Stimulated activated CD4-positive, alpha-beta T cell treated with anti-CD3 and anti-CD28 coated beads, Interleukin-1b, Interleukin-23, amount 100 ng/mL, for 48 hours (primary cell): Measurements from ENCODE around the gene CFAP70.
A peak's percentile ranks its signal among the peaks of the same experiment; 100 is the strongest.
"Not testable (repeated sequence)": the region's sequence is repeated elsewhere in the genome, so short reads cannot be mapped to it uniquely, and the experiment has no call there.

Source experiments
- DNase-seq: peaks from one replicate; pipeline ENCODE4 v3.0.0-alpha.2; 2020

The CFAP70 gene

DNA sequence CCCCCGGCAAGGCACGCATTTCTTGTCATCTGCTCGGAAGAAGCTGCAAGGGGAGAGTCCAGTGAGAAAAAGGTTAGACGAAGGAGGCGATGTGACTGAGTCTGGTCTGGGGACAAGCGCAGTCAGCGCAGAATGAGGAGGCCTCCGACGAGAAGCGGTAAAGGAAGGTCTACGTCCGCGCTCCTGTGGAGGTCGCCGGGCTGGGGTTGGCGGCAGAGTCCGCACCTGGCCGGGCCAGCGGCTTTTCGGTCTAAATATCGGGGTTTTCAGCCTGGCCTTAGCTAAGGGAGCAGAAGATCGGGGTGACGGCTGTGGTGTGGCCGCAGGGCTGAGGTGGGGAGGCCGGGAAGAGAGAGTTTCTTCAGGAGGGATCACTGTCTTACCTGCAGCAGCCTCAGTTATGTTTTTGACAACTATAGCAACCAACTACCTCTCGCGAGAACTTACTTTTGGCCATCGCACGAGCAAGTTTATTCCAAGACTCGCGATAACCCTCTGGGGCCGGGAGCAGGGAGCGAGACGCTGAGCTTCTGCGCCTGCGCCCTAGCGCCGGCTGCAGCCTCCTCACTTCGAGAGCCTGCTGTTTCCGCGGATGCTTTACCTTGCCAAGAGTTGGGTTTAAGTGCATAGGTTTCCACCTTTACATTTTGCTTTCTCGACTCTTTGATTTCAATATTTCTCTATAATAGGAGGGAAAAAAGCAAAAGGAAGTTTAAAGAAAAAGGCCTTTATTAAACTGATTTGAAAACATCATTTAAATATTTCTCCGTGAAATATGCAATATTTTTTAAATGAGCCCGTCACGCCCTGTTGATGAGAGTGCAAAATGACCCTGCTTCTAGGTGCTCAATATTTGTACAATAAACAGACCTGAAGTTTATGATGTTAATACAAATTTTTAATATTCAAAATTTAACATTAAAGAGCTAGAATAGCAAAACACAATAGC, at the start of gene CFAP70:
Gene CFAP70, minus strand, starts transcription at position 534 of the 949 bp plus-strand sequence. CDS start 4,068 bp downstream, outside the sequence.
- DNase-seq: peak; percentile 95

DNA sequence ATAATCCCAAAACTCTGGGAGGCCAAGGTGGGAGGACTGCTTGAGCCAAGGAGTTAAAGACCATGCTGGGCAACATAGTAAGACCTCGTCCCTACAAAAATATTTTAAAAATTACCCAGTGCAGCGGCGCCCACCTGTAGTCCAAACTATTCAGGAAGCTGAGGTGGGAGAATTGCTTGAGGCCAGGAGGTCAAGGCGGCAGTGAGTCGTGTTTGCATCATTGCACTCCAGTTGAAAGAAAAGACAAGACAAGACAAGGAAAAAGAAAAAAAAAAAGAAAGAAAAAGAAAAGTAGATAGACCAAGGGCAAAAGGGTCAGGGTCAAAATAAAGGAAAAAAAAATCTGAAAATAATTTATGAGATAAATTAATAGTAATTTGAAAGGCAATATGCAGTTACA, 49.4 kb upstream of the CFAP70 start:
- no peak for DNase-seq

DNA sequence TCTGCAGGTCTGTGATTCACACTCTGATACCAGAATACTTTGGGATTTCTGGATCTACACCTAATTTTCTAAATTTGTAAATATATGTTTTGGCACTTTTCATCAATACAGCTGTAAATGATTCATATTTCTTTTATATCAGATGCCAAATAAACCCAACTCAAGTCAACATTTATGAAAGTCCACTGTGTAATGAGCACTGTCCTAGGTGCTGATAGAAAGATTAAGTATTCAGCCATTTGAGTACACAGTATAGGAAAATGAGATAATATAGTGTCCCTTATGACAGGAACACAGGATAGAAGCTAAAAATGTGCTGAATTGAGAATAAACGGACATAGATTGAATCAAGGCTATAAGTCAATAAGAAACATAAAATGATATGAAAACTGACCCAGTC, 48.8 kb upstream of the CFAP70 start:
- no peak for DNase-seq

DNA sequence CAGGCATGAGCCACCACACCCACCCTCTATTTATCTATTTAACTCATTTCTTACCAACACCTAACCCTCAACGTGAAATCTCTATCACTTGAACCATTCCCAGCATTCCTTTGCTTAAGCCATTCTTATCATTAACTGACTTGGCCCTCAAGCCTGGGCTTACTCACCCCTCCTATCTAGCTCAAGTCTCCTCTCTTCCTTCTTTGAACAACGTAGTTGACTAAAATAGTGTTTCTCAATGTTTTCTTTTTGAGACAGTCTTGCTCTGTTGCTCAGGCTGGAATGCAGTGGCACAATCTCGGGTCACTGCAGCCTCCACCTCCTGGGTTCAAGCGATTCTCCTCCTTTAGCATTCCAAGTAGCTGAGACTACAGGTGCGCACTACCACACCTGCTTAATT, 48.2 kb upstream of the CFAP70 start:
- DNase-seq: no peak

DNA sequence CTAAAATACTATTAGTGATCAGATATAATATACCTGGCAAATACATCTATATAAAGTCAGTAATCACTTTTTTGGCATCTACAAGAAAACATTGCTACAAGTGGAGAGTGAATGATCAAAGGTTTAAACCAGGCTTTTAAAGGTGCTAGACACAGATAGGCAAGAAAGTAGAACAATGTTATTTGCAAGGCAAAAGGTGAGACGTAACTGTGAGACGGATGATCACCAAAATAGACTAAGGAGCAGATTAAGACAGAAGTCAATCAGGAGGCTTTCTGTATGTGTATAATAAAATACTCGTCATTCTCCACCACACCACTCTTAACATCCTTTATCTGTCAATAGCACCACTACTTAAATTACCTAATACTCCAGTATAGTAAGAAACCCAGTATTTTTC, 46.9 kb upstream of the CFAP70 start:
- DNase-seq: no peak

DNA sequence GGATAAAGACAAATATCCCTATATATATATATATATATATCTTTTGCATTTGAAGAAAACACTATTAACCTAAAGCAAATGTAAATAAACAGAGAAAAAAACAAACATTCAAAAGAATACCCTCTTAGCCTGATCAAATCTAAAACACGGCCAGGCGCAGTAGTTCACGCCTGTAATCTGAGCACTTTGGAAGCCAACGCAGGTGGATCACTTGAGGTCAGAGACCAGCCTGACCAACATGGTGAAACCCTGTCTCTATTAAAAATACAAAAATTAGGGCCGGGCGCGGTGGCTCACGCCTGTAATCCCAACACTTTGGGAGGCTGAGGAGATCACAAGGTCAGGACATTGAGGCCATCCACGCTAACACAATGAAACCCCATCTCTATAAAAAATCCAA, 46.0 kb upstream of the CFAP70 start:
- no peak for DNase-seq

DNA sequence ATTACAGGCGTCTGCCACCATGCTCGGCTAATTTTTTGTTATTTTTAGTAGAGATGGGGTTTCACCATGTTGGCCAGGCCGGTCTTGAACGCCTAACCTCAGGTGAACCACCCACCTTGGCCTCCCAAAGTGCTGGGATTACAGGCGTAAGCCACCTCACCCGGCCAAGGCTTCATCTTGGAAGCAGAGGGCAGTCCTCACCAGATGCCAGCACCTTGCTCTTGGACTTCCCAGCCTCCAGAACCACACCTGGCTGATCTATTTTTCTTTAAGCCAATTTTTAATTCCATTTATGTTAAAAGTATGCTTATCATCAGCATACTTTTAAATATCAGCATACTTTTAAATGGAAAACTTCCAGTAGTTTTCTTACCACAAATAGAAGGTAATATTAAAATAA, 43.0 kb upstream of the CFAP70 start:
- no peak for DNase-seq

DNA sequence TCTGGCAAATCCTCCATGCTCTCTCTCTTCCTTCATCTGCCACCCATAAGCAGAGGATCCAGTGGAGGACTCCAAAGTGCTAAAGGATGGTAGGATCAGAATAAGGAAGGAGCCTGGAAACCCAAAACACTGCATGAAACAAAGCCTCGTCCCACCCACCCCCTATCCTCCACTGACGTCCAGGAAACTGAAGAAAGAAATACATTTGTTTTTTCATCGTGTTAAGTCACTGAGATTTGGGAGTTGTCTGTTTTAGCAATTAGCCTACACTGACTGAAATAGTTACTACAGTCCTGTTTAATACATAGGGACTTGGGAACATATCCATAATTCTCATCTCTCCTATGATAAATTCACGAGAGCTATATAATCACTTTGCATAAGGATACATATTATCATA, 40.4 kb upstream of the CFAP70 start:
- no peak for DNase-seq

DNA sequence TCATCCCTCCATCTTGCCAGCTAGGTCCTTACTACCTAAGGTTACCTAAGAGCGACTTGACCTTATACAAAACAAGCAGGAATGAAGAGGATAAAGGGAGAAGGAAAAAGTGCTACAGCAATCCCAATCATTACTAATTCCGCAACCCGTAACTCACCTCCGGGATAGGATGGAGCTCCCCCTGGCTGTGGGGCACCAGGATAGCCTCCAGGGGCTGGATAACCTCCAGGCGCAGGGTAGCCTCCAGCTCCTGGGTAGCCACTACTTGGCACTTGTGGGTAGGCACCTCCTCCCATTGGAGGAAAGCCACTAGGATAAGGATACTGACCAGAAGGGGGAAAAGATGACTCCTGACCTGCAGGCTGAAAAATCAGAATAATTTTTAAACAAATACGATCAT, 39.4 kb upstream of the CFAP70 start:
- DNase-seq: no peak

DNA sequence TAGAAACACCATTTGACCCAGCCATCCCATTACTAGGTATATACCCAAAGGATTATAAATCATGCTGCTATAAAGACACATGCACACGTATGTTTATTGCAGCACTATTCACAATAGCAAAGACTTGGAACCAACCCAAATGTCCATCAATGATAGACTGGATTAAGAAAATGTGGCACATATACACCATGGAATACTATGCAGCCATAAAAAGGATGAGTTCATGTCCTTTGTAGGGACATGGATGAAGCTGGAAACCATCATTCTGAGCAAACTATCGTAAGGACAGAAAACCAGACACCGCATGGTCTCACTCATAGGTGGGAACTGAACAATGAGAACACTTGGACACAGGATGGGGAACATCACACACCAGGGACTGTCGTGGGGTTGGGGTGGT, 35.7 kb upstream of the CFAP70 start:
- DNase-seq: not testable (repeated sequence)

DNA sequence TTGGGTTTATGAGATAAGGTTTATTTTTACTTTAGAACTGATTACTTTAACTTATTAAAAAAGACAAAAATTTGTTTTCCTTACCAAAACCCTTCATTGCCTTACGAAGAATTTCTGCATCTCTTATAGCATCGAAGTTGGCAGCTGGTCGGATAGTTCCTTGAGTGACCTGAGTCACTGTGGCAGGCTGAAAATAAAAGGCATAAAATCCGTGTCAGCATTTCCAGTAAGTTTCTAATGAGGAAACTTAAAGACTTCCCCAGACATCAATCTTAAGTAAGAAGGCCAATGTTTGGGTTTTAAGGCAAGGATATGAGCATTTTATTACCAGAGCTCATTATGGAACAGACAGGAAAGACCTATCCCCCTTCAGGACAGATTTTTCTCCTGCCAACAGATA, 29.6 kb upstream of the CFAP70 start:
- no peak for DNase-seq

DNA sequence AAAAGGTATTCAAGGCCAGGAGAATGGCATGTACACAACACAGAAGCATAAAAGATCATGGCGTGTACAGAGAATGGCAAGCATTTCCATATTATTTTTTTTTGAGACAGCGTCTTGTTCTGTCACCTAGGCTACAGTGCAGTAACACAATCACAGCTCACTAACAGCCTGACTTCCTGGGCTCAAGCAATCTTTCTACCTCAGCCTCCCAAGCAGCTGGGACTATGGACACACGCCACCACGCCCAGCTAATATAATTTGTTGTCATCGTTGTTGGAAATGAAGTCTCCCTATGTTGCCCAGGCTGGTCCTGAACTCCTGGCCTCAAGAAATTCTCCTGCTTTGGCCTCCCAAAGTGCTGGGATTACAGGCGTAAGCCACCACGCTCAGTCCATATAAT, 27.9 kb upstream of the CFAP70 start:
- DNase-seq: no peak

DNA sequence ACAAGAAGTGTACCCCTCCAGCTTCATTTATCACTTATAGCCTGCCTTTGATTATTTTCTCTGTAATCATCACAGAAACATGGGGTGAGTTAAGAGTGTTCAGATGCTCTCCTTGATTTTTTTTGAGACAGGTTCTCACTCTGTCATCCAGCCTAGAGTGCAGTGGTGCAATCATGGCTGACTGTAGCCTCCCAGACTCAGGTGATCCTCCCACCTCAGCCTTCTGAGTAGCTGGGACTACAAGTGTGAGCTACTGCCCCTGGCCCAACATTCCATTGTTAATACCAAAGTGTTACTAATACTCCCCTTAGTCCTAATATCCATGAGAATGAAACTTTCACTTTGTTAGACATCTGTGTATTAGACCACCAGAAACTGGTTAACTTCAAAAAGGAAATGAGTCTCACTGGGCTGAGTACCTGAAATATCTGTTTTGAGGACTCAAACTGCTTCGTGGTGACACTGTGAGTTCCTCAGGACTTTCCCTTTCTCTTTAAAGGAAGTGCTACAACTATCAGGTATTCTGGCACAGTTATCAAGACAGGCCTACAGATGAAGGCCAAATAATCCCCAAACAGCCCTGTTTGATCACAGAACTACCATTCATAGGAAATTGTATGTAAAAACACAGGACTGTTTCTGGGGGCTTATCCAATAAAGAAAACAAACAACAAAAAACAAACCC, 20.5 kb upstream of the CFAP70 start:
- no peak for DNase-seq

DNA sequence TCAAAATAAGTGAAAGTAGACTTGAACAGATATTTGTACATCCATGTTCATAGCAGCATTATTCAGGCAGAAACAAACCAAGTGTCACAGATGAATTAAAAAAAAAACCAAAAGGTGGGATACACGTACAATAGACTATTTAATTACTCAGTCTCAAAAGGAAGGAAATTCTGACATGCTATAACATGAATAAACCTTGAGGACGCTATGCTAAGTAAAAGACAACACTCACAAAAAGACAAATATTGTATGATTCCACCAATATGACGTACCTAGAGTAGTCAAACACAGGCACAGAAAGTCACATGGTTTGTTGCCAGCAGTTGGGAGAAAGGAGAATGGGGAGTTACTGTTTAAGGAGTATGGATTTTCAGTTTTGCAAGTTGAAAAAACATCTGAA, 18.0 kb upstream of the CFAP70 start:
- DNase-seq: no peak

DNA sequence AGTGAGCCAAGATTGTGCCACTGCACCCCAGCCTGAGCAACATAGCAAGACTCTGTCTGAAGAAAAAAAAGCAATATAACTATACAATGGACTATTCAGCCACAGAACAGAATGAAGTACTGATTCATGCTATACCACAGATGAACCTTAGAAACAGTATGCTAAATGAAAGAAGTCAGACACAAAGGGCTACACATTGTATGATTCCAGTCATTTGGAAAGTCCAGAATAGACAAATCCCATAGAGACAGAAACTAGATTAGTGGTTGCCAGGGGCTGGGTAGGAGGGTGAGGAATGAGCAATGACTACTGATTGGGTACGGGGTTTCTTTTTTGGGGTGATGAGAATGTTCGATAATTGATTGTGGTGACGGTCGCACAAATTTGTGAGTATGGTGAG, 9.6 kb upstream of the CFAP70 start:
- DNase-seq: peak; percentile 25

DNA sequence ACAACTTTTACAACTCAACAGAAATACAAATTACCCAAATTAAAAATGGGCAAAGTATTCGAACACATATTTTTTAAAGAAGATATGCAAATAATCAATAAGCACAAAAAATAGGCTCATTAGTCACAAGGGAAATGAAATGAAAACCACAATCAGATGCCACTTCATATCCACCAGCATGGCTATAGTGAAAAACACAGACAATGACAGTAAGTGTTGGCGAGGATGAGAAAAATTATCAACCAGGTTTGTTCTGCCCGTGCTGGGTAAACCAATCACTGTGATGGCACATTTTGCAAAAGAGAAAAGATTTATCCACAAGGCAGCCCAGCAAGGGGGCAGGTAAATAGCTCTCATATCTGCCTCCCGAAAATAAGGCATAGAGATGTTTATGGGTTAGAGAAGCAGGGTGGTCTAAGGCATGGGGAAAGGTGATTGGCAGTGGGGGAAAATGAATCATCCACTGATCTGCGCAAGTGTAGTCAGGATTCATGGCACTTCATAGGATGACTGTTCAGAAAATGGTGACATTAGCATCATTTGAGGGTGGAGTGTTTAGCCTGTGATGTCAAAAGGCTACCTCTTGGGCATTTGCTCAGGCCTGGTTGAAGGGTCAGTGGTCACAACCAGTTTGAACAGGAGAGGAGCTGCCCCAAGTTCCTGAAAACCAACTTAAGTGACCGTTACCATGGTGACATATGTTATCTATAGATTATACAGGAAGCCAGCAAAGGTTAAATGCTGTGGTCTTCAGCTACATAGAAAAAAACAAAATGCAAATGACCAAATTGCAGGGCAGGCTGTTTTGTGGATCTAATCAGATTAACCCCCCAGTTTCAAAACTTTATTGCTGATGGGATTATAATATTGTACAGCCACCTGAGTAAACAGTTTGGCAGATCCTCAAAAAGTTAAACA, 8.0 kb upstream of the CFAP70 start:
- DNase-seq: no peak

DNA sequence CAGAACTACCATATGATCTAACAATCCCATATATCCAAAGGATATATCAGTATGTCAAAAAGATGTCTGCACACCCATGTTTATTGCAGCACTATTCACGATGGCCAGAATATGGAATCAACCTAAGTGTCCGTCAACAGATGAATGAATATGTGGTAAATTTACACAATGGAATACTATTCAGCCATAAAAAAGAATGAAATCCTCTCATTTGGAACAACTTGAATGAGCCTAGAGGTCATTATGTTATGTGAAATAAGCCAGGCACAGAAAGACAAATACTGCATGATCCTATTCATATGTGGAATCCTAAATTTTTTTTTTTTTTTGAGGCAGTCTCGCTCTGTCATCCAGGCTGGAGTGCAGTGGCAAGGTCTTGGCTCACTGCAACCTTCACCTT, 6.3 kb upstream of the CFAP70 start:
- no peak for DNase-seq

DNA sequence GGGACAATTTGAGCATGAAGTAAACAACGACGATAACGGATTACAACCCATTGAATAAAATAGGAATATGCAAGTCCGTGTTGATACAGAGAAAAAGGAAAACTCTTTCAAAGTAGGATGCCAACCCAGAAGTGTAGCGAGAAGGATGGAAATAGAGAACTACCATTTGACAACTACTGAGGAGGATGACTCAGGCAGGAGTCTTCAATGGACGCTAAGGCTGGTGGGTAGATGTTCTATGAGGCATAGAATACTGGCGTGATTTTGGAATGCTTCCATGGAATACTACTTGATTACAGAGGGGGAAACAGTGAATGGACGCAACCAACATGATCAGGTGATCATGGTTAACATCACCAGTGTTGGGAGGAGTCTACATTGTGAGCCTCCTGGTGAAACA, 828 bp upstream of the CFAP70 start:
- DNase-seq: no peak

DNA sequence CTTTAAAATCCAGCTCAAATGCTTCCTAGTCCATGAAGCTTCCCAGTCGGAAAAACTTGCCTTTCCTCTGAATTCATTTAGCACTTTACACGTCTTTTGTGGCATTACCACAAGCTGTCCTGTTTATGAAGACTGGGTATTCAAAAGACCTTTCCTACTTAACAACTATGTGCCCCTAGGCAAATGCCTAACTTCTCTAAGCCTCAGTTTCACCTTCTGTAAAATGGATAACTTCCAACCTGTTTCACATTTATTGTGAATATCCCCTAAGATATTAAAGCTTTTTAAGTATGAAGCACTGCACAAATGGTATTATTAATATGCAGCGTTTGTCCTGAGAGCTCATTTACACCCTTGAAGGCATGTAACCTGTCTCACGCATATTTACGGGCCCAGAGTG, 843 bp downstream of the CFAP70 start:
- DNase-seq: no peak

DNA sequence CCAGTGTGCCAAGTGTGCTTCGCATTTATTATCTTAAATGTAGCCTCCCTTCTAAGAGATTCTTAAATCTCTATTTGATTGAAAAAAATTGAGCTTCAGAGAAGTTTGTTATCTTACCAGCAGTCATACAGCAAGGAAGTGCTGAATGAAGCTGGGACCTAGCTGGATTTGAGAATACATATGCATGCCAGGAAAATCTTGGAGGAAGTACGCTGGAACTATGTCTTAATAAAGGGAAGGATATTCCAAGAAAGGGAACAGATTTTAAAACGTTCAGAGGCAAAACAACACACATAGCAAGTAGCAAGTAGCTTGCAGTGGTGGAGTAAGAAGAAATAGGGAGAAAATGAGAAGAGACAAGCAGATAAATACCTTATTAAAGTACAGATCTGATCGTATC, 1.5 kb downstream of the CFAP70 start:
- no peak for DNase-seq

DNA sequence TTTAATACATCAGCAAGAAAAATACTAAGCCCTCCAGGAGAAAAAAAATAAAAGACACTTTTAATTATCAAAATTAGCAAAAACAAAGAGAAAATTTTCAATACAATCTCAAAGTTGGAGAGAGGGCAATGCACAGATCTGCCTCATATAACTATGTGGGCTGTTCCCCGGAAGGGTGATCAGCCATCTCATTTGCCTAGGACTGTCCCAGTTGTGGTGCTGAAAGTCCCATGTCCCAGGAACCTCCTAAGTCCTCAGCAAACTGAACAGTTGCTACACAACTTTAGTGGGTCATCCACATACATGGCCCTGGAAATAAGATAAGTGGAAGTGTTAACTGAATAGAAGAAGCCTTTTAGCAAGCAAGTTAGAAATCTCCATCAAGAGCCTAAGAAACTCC, 14.4 kb downstream of the CFAP70 start:
- DNase-seq: no peak

DNA sequence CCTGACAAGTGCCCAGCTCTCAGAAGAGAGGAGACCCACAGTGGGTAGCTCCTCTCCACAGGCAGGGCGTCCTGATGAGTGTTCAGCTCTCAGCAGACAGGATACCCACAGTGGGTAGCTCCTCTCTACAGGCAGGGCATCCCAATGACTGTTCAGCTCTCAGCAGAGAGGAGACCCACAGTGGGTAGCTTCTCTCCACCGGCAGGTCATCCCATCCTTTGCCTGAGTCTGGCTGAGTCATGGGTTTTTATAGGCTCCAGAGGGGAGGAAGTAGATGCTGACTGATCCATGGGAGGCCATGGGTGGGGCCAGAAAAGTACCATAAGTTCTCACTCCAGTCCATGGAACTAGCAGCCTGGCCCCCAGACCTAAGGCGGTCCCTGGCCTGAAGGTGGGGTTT, 18.5 kb downstream of the CFAP70 start:
- DNase-seq: no peak

DNA sequence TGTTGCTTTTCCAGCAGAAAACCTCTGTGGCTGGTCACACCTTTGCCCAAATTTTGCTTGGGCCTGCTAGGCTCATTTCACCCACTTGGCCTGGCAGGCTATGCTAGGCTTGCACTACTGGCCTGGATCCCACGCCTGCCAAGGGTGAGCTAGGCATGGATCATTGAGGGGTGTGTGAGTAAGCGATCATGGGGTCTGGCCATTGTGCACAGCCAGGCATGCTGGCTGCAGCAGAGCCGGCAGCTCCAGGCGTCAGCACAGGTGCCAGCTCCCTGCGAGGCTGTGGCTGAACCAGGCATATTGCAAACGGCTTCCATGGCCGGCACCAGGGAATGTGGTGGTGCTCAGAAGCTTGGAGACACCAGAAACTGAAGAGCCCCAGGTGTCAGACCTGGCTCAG, 19.2 kb downstream of the CFAP70 start:
- DNase-seq: no peak
